Astrocyte (in vitro differentiated cells and primary cell): ENCODE data around the gene CDC42BPG.

Source experiments
- CTCF ChIP-seq: IDR thresholded peaks from 2 replicates; pipeline ENCODE4 v1.5.1; 2011; ENCODE audit warnings: low read depth, mild to moderate bottlenecking, inconsistent platforms, low read length, moderate library complexity; ENCODE audit not compliant: insufficient read depth
- EZH2 ChIP-seq: IDR thresholded peaks from 2 replicates; pipeline ENCODE4 v1.6.1; 2012; ENCODE audit warnings: mild to moderate bottlenecking, low read length, inconsistent platforms; ENCODE audit not compliant: insufficient read depth

- TF ChIP-seq CTCF = no peak
- no peak for TF ChIP-seq EZH2
Measured at GRCh38 chr11:64837887-64838351, 6.5 kb downstream of the CDC42BPG start.
